ENCODE data around the gene NOM1.
"Not testable (repeated sequence)": the region's sequence is repeated elsewhere in the genome, so short reads cannot be mapped to it uniquely, and the experiment has no call there.

NOM1 gene

DNA sequence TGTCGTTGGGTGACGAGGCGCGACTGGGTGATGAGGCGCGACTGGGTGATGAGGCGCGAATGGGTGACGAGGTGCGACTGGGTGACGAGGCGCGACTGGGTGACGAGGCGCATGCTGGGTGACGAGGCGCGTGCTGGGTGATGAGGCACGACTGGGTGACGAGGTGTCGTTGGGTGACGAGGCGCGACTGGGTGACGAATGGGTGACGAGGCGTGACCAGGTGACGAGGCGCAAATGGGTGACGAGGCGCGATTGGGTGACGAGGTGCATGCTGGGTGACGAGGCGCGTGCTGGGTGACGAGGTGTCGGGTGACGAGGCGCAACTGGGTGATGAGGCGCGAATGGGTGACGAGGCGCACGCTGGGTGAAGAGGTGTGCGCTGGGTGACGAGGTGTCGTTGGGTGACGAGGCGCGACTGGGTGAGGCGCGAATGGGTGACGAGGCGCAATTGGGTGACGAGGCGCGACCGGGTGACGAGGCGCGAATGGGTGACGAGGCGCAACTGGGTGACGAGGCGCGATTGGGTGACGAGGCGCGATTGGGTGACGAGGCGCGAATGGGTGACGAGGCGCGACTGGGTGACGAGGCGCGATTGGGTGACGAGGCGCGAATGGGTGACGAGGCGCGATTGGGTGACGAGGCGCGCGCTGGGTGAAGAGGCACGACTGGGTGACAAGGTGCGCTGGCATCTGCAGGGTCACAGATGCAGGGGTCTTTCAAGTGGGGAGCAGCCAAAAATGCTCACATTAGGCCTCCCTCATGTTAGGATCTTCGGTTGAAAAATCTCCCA is 7.9 kb upstream of the NOM1 start:
- DNase-seq = no peak

DNA sequence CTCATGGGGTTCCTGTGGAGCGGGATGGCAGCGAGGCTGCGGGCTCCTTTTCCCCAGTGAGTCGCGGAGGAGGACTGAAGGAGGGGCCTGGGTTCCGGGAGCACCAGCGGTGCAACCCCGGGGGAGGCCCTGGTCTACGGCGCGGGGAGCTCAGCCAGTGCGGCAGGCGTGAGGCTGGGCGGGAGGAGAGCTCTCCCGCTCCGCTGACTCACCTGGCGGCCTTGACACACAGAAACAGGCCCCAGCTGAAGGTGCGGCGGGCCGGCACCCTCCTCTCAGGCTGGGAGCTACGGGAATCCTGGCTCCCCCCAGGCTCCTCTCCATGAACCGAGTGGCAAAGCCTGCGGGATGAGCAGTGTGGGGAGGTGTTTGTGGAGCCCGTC is 6.8 kb upstream of the NOM1 start:
- DNase-seq = no peak

DNA sequence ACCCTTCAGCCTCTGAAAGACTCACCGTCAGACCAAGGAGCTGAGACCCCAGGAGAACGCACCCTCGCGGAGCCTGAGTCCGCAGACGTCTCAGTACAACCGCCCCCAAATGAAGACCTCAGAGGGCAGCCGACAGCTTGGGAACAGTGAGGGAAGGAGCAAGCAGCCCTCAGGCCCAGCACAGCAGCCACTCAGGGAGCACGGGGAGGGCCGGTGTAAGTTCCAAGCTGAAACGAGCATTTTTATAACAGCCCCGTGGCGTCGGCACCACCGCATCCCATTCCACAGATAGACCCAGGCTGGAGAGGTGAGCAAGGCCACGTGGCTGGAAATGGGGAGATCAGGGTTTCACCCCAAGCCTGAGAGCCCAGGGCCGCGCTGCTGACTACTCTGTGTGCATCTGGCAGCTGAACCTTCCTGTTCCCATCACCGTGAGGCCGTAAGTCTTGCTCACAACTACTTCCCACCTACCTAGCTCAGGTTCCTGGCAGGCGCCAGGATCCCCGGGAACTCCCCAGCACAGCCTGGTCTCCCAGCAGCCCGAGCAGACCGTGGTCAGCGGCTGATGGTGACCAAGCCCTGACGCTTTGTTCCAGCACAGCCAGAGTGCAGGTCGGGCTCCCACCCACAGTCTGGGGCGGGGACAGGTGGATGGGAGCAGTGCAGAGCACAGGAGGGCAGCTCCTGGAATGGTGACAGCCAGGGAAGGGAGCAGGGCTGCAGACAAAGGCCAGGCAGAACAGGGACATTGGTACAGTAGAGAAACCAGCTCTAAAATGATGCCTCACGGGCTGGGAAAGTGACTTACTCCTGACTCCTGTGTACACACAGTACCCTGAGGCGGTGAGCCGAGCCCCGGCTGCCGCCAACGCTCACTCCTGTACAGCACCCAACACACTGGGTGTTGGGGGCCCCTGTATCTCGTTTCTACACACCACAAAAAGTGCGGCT is 6.1 kb upstream of the NOM1 start:
- no peak for DNase-seq

DNA sequence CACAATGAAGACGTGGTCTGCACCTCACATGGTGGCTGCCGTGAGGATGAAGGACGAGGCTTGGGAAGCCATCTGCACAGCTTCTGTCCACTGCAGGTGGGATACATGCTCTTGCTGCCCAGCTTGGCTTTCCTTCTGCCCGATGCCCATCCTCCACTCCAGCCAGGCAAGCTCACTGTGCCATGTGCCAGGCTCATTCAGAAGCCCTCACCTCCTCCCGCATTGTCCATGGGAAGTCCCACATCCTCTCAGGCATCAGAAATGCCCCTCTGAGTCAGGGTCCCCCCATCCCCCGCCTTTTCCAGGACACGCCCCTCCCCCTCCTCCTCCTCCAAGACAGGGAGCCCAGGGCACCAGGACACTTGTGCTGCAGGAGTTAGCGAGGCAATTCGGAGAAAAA is 4.6 kb upstream of the NOM1 start:
- DNase-seq = no peak

DNA sequence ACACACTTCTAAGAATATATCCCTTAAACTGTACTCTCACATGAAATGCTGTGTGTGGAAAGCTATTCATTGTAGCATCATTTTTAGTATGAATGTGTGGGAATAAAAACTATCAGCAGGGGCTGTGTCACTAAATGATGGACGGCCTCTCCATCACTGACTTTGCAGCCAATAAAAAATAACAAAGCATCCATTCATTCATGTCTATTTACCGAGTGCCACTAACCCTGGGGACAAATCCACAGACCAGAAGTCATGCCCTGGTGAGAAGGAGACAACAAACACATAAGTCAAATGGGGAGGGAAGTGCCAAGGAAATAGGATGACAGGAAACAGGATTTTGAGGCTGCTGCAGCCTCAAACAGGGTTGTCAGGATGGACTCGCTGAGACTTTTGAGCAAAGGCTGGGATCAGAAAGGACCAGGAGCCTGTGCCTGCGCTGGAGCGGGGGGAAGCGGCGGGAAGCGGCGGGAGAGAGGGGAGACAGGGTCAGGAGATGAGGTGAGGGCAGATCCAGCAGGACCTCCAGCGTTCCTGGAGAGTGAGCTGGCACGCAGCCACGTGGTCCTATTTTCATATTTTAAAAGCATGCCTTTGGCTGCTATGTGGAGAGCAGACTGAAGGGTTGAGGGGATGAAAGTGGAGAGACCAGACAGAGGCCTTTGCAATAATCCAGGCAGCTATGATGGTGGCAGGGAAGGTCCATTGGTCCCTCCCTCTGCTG is 2.2 kb upstream of the NOM1 start:
- DNase-seq = no peak

DNA sequence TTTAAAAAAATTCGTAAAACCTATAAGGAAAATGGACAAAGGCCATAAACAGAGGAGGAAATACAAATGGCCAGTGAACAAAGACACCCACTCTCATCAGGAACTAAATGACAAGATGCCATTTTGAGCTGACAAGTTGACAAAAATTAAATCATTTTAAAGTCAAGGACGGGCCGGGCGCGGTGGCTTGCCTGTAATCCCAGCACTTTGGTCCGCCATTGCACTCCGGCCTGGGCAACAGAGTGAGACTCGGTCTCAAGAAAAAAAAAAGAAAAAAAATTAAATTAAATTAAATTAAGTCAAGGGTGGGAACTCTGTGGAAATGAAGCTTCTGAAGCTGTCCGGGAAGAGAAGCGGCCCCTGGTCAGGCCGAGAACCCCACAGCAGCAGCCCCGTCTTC is 1.2 kb upstream of the NOM1 start:
- no peak for DNase-seq

DNA sequence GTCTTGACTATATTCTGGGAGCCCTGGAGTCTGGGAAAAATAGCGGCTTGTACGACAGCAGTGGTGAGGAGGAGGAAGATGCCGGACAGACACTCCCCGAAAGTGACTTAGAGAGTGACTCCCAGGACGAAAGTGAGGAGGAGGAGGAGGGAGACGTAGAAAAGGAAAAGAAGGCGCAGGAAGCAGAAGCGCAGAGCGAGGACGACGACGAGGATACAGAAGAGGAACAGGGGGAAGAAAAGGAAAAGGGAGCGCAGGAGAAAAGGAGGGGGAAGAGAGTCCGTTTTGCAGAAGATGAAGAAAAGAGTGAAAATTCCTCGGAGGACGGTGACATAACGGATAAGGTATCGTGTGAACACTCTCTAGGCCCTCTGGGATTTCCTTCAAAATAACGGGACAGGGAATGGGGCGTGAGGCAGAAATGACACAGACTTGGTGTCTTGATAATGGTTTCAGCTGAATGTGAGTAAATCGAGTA is 908 bp downstream of the NOM1 start:
- DNase-seq = no peak

DNA sequence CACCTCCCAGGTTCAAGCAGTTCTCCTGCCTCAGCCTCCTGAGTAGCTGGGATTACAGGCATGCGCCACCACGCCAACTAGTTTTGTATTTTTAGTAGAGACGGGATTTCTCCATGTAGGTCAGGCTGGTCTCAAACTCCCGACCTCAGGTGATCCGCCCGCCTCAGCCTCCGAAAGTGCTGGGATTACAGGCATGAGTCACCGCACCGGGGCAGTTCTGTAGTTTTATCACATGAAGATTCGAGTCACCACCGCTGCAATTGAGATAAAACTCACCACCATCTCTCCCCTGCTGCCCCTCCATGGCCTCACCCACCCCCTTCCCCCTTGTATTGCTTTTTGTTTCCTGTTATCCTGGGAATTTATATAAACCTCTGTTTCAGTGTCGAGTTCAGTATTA is 3.7 kb downstream of the NOM1 start:
- DNase-seq = not testable (repeated sequence)

DNA sequence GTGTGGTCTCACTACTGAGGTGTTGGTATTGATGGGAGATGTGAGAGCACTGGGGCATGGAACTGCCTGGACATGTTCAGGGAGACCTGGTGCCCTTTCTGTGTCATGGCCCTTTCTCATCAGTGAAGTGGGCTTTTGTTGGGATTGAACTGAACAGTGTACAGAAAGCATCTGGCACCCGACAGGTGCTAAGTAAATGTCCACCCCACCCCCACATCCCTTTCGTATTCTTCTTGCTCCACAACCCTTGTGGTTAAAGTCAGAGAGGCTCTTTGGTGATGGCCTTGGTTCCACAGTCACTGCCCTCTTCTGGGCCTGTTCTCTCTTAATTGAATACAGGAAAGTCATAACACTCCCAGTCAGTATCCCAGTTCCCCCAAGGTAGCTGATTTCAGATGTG is 5.4 kb downstream of the NOM1 start:
- DNase-seq = no peak

DNA sequence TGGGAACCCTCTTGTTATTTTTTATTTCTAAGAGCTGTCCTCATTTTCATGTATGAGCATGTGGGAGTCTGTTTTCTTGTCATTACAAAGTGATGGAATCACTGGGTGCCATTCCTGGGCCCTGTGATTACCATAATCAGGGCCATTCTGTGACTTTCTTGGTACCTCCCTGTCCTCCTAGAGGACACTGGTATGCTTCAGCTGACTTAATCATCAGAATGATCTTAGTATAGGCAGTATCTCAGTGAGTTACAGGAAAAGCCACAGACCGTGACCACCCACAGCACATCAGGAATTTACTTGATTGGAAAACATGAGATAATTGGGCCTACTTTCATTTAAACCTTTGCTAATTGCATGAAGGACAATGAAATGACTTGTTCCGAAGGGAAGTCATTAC is 7.2 kb downstream of the NOM1 start:
- DNase-seq = no peak

DNA sequence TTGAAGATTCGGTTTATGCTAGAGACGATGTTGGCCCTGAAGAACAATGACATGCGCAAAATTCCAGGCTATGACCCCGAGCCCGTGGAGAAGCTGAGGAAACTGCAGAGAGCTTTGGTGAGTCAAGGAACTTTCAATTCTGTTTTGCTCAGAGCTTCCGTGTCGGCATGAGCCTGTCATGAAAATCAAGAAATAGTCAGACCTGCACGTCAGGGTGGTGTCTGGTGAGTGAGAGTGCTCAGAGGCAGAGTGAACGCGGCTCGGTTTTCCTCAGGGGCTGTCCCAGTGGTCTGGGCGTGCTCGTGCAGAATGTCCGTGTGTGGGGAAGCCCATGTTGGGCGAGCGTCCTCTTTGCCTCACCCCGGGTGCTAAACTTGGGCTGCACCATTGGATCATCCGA is 12.6 kb downstream of the NOM1 start:
- DNase-seq = no peak

DNA sequence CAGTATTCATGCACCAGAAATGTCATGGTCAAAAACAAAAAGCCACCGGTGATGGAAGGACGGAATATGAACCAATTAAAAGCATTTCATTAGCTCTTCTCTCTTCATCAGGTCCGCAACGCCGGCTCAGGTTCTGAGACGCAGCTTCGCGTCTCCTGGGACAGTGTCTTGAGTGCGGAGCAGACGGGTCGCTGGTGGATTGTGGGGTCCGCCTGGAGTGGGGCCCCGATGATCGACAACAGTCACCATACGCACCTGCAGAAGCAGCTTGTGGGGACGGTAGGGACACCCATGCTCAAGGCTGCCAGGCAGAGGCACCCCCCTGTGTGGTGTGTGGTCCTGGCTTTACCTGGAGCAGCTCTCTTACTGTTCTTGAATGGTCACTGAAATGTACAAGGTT is 13.4 kb downstream of the NOM1 start:
- no peak for DNase-seq

DNA sequence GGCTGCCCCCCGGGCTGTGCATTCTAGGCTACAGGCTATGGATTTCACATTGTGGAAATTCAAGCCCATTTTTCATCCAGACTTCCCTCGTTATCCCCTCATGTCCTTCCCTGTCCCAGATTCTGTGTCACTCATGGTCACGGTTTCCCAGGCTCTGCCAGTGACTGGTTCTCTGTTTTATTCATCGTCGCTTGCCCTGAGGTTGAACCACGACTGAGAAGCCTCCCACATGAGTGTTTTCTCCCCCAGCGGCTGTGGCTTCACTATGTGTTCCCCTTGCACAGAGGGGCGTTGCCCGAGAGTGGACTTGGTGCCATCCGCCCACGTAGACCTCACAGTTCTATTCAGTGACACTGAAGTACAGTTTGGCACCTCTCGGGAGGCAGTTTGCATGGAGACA is 14.0 kb downstream of the NOM1 start:
- no peak for DNase-seq

DNA sequence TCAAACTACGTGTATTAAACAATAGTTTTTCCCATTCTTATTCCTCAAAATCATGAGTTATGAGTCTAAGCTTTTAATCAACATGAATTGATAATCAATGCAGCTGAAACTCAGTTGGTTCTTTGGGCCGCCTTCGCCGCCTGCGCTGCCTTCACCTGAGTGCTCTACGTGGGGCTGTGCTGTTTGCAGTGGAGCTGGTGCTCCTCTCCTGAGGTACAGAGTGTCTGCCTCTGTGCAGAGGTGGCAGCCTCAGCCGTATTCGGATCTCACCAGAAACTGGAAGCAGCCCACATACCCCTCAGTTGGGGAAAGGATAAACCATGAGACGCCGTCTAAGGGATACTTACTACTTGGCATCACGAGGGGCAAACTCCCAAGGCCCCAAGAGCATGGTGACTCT is 15.5 kb downstream of the NOM1 start:
- DNase-seq = no peak

DNA sequence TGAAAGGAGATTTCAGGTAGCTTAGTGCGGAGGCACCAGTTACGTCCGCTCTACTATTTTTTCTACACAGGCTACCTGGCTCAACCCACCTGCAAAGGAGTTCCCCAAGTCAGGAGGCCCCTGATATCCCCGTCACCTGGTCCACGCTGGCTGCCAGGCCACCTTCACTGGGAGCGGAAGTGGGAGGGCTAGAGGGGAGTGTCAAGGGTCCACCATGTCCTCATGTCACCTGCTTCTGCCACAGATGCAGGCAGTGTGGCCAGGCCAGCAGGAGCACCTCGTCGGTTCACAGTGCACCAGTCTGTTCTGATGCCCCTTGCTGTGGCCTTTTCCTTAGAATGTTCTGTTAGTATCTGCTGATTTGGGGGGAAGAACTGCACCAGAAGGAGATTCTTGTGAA is 16.9 kb downstream of the NOM1 start:
- DNase-seq = no peak

DNA sequence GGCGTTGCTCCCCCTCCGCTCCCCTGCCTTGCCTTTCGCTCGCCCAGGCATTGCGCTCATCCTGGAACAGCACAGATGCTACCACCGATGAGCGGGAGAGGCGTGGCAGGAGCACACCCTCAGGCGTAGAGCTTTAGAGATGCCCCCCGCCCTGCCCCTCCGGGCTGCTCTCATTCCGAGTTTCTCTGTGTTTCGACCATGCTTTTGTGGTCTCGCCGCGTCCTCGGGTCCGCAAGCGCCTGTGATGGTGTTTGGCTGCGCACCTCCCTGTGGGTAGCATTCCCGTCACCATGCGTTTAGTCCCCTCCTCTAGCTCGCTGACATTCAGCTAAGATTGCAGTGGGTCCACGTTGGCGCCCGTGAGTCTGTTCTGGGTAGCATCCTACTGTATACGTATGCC is 18.7 kb downstream of the NOM1 start:
- no peak for DNase-seq

DNA sequence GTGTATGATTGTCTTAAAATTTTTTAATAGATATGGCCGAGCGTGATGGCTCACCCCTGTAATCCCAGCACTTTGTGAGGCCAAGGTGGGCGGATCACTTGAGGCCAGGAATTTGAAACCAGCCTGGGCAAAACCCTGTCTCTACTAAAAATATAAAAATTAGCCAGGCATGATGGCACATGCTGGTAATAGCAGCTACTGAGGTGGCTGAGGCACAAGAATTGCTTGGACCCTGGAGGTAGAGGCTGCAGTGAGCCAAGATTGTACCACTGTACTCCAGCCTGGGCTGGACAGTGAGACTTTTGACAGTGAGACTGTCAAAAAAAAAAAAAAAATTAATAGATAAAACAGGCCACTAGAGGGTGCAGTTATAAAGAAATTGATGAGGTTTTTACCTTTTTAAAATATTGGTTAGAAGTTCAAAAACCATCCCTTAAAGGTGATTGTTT is 20.5 kb downstream of the NOM1 start:
- no peak for DNase-seq

DNA sequence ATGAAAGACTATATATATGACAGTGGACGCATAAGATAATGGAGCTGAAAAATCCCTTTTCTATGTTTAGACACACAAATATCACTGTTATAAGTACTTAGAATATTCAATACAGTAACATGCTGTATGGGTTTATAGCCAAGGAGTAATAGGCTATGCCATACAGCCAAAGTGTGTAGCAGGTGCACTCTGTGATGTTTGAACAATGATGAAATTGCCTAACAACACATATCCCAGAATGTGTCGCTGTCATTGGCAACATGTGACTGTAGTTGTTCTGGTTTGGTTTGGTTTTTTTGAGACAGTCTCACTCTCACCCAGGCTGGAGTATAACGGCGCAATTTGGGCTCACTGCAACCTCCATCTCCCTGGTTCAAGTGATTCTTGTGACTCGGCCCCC is 26.1 kb downstream of the NOM1 start:
- DNase-seq = no peak

DNA sequence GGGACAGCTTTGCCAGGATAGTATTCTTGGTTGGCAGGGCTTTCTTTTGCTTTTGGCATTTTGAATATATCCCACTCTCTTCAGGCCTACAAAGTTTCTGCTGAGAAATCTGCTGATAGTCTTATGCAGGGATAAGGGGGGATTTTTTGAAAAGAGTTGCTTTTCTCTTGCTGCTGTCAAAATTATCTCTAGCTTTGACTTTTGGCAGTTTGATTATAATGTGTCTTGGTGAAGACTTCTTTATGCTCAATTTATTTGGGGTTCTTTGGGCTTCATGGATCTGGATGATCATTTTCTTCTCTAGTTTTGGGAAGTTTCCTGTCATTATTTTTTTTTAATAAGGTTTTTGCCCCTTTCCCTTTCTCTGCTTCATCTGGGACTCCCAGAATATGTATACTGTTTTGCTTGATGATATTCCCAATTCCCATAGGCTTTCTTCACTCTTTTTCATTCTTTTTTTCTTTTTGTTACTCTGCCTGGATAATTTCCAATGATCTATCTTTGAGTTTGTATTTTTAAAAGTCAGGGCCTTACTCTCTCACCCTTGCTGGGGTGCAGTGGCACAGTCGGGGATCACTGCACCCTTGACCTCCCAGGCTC is 29.6 kb downstream of the NOM1 start:
- DNase-seq = no peak

DNA sequence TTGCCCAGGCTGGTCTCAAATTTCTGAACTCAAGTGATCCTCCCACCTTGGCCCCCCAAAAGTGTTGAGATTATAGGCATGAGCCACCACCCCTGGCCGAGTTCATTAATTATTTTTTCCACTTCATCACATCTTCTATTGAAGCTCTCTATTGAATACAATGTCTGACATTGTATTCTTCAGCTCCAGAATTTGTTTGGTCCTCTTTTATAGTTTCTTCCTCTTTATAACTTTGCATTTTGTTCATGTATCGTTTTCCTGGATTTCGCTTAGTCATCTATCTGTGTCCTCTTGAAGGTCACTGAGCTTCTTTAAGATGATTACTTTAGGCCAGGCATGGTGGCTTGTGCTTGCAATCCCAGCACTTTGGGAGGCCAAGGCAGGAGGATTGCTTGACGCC is 30.2 kb downstream of the NOM1 start:
- DNase-seq = no peak

DNA sequence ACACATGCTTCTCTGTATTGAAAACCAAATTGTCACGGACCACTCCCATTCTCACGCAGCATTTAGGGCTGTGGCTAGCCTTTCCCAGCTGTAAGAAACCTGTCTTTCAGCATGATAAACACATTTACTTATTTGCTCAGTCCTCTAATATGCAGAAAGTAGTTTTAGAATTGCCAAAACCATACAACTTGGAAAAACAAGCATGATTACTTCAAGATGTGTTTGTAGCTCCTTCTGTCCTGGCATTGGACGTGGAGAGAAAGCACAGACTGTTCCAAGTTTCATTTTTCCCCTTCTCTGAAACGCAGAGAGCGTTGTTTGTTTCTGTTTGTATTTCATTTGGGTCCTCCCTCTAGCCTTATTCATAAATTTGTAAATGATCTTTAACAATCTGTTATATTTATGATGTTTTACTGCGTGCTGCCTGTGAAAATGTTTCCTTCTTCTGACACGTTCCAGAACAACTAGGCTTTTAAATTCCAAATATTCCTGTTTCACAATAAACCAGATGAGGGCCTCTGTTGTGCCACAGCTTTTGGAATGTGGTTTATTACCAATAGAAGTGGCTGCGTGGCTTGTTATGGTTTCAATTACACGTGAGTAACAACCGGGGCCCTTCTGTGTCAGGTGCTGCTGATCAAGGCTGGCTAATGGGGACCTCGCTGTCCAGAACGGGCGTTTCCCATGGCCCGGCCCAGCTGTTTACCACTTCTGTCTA is 34.8 kb downstream of the NOM1 start:
- DNase-seq = no peak
